GM10266 (cell line): ENCODE measurements around the gene MMP23B.
"Not testable (repeated sequence)": the region's sequence is repeated elsewhere in the genome, so short reads cannot be mapped to it uniquely, and the experiment has no call there.

Experiments used
- DNase-seq: peaks from one replicate; pipeline ENCODE4 v3.0.0; 2012; ENCODE audit errors: extremely low spot score
- TF ChIP-seq, protein P1 (sequence below): IDR thresholded peaks from 2 replicates; pipeline ENCODE4 v1.5.1; 2012; ENCODE audit warnings: mild to moderate bottlenecking, low read depth; ENCODE audit not compliant: control insufficient read depth, insufficient read depth; ENCODE audit errors: missing control alignments

MMP23B gene

DNA sequence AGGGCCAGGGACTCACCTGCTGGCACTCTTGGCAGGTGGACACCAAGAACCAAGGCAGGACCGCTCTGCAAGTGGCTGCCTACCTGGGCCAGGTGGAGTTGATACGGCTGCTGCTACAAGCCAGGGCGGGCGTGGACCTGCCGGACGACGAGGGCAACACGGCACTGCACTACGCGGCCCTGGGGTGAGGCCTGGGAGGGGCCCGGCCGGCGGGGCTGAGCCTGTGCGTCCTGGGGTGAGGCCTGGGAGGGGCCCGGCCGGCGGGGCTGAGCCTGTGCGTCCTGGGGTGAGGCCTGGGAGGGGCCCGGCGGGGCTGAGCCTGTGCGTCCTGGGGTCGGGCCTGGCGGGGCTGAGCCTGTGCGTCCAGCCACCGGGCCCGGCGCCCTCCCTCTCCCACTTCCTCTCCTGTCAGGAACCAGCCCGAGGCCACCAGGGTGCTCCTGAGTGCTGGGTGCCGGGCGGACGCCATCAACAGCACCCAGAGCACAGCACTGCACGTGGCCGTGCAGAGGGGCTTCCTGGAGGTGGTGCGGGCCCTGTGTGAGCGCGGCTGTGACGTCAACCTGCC, 4.6 kb upstream of the MMP23B start:
- TF ChIP-seq, protein P1, sequence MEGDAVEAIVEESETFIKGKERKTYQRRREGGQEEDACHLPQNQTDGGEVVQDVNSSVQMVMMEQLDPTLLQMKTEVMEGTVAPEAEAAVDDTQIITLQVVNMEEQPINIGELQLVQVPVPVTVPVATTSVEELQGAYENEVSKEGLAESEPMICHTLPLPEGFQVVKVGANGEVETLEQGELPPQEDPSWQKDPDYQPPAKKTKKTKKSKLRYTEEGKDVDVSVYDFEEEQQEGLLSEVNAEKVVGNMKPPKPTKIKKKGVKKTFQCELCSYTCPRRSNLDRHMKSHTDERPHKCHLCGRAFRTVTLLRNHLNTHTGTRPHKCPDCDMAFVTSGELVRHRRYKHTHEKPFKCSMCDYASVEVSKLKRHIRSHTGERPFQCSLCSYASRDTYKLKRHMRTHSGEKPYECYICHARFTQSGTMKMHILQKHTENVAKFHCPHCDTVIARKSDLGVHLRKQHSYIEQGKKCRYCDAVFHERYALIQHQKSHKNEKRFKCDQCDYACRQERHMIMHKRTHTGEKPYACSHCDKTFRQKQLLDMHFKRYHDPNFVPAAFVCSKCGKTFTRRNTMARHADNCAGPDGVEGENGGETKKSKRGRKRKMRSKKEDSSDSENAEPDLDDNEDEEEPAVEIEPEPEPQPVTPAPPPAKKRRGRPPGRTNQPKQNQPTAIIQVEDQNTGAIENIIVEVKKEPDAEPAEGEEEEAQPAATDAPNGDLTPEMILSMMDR = no peak
- DNase-seq = no peak

DNA sequence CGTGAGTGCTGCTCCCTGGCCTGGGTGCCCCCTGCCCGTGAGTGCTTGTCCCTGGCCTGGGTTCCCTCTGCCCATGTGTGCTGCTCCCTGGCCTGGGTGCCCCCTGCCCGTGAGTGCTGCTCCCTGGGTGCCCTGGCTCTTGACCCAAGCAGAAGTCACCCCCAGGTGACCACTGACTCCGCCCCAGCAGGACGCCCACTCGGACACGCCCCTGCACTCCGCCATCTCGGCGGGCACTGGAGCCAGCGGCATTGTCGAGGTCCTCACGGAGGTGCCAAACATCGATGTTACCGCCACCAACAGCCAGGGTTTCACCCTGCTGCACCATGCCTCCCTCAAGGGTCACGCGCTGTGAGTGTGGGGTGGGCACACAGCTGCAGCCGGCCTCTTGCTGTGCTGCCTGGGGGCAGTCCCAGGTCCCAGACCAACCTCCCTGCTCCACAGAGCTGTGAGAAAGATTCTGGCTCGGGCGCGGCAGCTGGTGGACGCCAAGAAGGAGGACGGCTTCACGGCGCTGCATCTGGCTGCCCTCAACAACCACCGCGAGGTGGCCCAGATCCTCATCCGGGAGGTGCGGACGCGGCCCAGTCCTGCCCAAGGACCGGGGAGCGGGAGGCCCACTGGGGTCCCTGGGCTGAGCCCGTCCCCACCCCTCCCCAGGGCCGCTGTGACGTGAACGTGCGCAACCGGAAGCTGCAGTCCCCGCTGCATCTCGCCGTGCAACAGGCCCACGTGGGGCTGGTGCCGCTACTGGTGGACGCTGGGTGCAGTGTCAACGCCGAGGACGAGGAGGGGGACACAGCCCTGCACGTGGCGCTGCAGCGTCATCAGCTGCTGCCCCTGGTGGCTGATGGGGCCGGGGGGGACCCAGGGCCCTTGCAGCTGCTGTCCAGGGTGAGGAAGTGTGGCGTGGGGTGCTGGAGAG, 3.9 kb upstream of the MMP23B start:
- TF ChIP-seq, protein P1 = no peak
- DNase-seq = no peak

DNA sequence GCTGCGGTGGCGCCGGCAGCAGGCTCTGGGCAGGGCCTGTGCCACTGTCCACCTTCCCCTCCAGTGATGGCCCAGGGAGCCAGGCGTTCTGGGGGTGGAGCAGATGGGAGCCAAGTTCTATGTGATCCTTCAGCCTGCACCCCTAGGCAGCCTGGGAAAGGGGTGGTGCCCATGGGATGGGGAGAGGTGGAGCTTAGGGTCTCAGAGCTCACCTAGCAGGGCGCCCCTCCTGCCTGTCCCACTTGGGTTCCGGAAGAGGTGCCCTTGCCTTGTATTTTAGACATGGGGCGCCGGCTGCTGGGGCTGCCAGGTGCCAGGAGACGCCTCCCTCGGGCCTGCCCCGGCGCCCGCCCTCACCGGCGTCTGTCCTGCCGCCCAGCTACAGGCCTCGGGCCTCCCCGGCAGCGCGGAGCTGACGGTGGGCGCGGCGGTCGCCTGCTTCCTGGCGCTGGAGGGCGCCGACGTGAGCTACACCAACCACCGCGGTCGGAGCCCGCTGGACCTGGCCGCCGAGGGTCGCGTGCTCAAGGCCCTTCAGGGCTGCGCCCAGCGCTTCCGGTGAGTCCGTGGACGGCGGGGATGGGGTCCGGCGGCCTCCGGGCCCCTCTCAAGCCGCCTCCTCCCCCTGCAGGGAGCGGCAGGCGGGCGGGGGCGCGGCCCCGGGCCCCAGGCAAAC, 3.1 kb upstream of the MMP23B start:
- TF ChIP-seq, protein P1 = no peak
- DNase-seq = no peak

DNA sequence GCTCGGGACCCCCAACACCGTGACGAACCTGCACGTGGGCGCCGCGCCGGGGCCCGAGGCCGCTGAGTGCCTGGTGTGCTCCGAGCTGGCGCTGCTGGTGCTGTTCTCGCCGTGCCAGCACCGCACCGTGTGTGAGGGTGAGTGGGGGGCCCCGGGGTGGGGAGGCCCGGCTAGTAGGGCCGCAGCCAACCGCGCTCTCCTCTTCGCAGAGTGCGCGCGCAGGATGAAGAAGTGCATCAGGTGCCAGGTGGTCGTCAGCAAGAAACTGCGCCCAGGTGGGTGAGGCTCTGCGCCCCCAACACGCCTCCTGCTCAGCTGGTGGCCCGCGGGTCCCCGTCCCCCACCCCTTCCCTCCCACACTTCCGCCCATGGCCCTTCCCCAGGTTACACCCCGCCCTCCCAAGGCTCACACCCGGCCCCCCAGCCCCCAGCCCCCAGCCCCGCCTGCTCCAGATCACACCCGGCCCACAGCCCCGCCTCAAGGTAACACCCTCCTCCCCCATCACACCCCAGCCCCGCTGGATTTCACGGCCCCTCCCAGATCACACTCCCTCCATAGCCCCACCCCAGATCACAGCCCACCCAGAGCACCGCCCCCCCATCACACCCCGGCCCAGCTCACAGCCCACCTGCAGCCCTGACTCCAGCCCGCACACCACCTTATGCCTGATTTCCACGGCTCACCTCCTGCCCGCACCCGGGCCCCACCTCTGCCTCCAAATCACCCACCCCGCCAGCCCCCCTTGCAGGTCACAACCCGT, 2.4 kb upstream of the MMP23B start:
- peak; percentile 81 for DNase-seq
- TF ChIP-seq, protein P1 = no peak

DNA sequence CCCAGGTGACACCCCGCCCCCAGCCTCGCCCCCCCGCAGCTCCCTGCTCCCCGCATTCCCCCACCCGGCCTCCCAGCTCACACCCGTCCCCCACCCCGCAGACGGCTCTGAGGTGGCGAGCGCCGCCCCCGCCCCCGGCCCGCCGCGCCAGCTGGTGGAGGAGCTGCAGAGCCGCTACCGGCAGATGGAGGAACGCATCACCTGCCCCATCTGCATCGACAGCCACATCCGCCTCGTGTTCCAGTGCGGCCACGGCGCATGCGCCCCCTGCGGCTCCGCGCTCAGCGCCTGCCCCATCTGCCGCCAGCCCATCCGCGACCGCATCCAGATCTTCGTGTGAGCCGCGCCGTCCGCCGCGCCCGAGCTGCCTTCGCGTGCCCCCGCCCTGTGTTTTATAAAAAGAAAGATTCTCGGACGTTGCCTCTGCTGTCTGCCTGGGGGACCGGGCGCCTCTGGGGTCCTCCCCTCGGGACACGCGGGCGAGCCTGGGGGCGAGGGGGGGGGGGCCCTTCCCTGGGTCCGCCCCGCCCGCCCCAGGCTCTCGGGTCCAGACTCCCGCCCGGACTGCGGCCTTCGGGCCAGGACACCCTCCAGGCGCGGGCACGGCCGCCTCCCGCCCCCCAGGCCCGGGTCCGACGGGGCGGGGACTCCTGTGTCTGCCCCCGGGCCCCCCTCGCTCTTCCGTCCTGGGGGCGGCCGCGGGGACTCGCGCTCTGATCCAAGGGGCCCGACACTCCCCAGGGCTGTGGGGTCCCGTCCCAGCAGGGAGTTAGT, 1.6 kb upstream of the MMP23B start:
- TF ChIP-seq, protein P1 = peak; percentile 23
- DNase-seq = peak; percentile 100

DNA sequence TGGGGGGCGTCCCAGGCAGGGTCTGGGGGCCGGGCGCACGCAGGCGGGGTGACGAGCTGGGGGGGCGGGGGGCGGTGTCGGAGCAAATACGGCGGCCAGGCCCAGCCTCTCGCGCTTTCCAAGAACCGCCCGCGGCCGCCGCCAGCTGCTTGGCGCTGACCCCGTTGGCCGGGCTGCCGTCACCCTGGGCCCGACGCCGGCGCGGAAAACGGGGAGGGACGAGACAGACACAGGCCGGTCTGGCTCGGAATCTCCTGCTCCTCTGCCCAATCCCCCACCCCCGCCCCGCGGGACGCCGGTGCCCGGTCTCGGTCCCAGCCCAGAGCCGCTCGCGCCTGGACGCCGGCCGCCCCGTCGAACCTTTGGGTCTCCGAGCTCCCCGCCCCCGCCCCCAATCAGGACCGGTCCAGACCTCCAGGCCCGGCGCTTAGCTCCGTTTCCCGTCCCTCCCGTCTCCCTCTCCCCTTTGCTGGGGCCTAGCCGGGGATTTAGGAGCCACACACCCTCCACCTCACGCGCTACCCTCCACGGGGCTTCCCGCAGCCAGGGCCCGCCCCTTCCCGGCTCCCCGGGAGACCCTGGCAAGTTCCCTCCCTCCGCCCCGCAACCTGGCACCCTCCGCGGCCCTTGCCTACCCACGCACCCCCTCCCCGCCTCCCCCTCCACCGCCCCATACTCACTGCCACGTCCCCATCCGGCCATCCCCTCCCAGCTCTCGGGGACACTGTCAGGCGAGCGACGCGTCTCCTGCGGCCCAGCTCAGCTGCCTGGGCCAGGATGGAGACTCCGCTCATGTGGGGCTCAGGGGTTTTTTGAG, 800 bp upstream of the MMP23B start:
- no peak for DNase-seq
- TF ChIP-seq, protein P1 = no peak

DNA sequence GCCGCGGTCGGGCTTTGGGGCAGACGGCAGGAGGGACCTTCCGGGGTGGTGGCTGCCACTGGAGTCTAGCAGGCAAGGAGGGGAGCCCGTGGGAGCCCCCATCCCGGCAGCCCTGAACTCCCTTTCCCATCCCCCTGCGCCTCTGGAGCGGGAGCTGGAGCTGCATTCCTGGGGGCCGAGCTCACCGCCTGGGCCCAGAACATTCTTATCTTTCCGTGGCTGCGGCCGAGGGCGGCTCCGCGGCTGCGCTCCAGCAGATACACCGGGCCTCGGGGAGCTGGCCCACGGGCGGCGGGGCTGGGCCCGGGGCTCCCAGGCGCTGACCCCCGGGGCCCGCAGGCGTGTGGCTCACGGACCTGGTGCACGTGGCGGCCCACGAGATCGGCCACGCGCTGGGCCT, 1.4 kb downstream of the MMP23B start:
- DNase-seq = not testable (repeated sequence)

DNA sequence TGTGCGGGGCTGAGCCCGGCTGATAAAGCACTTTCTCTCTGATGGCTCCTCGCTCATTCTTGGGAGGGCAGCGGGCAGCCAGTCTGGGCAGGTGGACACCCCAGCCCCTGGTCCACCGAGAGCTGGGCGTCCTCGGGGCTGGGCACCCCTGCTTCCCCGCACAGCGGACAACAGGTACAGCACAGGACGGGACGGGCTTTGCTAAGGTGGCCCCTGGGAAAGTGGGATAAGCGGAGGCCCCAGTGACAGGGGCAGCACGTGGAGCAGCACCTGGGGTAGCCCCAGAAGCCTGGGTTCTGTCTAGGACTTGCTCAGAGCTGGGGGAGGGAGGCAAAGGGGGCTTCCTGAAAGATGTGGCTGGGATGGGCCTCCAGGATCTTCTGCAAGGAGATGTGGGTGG, 2.6 kb downstream of the MMP23B start:
- not testable (repeated sequence) for DNase-seq

DNA sequence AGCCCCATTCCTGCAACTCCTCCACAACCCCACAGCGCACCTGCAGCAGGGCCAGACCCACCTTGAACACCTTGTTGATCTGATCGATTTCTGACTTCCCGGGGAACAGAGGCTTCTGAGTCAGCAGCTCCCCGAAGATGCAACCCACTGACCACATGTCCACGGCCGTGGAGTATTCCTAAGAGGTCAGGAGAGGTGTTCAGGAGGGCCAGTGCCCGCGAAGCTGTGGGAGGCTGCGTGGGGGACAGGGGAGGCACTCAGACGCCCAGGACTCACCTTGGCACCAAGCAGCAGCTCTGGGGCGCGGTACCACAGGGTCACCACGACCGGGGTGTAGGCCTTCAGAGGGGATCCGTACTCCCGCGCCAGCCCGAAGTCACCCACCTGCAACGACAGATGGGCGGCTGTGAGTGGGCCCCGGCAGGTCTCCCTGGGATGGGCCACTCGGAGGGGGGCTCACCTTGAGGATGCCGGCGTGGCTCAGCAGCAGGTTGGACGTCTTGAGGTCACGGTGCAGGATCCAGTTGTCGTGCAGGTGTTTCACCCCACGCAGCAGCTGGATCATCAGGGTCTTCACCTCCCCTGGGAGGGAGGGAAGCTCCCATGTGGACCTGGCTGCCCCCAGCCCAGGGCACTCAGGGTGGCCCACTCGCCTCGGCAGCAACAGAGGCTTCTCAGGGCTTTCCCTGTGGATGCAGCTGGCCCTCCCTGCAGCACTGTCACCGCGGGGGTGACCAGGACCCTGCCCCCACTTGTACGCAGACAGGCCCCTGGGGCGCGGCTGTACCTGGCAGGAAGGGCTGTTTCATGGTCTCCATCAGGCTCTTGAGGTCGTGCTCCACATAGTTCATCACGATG, 4.9 kb downstream of the MMP23B start:
- DNase-seq = not testable (repeated sequence)

DNA sequence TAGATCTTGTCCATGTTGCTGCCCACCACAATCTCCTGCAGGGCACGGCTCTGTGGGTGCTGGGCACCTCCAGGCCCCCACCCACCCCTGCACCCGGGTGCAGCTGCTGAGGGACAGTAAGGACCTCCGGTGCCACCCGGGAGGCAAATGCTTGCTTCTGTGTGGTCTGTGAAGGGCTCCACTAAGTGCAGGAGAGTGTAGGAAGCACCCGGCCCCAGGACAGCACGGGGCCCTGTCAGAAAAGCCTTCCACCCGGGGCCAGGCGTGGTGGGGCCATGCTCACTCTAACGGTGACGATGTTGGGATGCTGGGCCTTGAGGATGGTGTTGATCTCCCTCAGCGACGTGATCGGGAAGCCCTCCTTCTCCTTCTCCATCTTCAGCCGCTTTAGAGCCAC, 5.5 kb downstream of the MMP23B start:
- DNase-seq = not testable (repeated sequence)
